Large intestine (tissue), 3 donors: Measurements from ENCODE around the gene ANKS1B. TPM values are rescaled to one million over a fixed set of nuclear protein-coding genes. Genes with fewer than 3 reads are reported as not detected.

Source experiments
- DNase-seq, 2 donors: peaks; one replicate each; pipeline versions ENCODE4 v3.0.0 to v3.0.0-alpha.2; 2013
- H3K27ac ChIP-seq: one replicate; pipeline ENCODE4 v1.5.1; 2013; ENCODE audit warnings: low read length
- H3K27me3 ChIP-seq: 2 replicates; pipeline ENCODE4 v1.6.1; 2013; ENCODE audit warnings: low read length; ENCODE audit not compliant: control insufficient read depth, insufficient read depth
- H3K36me3 ChIP-seq: 2 replicates; pipeline ENCODE4 v1.6.1; 2013; ENCODE audit warnings: low read length; ENCODE audit not compliant: control insufficient read depth, insufficient read depth
- H3K4me1 ChIP-seq: one replicate; pipeline ENCODE4 v1.6.1; 2013; ENCODE audit warnings: low read length; ENCODE audit not compliant: control insufficient read depth, insufficient read depth
- H3K4me3 ChIP-seq: one replicate; pipeline ENCODE4 v1.5.1; 2013; ENCODE audit warnings: low read length
- H3K9me3 ChIP-seq: one replicate; pipeline ENCODE4 v1.6.1; 2013; ENCODE audit warnings: mild to moderate bottlenecking, low read depth, low read length, moderate library complexity; ENCODE audit not compliant: control insufficient read depth
- WGBS: methylation state at CpG from one replicate; pipeline ENCODE4 v1.1.5; 2013; ENCODE audit warnings: low lambda C conversion rate; ENCODE audit not compliant: insufficient coverage; 5-methylcytosine and 5-hydroxymethylcytosine counted together
- polyA plus RNA-seq: library from polyadenylated mRNA; unstranded; fragments of 120-200 nt; gene quantifications from one replicate; pipeline ENCODE4 v1.2.1, GENCODE V29; 2013

The ANKS1B gene
- polyA plus RNA-seq, 1 donor: 2.4 TPM

DNA sequence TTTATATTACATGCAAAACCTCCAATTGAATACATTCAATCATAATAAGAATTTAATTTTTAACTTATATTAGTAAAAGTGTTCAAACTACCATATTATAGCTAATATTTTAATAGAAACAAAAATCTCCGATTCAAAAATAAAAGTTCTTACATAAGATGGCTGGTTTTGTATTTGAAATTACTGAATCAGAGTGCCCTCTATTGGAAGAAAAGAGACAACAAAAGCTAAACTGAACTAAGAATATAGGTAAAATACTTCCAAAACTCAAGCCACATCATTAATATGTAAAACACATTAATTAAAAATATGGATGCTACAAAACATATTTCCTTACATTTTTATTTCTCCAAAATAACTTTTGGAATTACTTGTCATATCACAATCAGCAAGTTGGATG, 216.9 kb downstream of the ANKS1B start:
- no peaks in the 10 kb centered on the region for H3K36me3 ChIP-seq
- H3K27me3 ChIP-seq: no peaks in the 10 kb centered on the region
- no peak for DNase-seq
- H3K4me1 ChIP-seq: no peaks in the 10 kb centered on the region
- no peak overlapping the region for H3K27ac ChIP-seq
- WGBS: 59% methylated on average over 1 of the region's 1 CpG
- no peak overlapping the region for H3K4me3 ChIP-seq
- no peaks in the 10 kb centered on the region for H3K9me3 ChIP-seq

DNA sequence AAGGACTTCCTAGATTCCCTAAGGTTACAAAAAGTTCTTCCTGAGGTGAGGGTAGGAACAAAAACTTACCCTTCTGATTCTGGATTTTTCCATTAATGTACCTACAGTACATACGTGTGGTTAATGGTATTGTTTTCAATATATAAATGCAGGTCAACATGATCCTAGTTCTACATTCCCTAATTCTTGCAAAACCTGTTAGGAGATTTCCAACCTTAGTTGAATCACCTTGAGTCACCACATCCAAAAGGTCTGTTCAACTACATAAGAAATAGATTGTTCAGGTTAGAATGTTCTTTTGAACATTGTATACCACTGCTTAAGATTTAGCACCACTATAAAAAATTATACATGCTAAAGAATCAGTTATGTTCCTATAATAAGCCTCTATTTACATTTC, 218.3 kb downstream of the ANKS1B start:
- no peaks in the 10 kb centered on the region for H3K4me1 ChIP-seq

DNA sequence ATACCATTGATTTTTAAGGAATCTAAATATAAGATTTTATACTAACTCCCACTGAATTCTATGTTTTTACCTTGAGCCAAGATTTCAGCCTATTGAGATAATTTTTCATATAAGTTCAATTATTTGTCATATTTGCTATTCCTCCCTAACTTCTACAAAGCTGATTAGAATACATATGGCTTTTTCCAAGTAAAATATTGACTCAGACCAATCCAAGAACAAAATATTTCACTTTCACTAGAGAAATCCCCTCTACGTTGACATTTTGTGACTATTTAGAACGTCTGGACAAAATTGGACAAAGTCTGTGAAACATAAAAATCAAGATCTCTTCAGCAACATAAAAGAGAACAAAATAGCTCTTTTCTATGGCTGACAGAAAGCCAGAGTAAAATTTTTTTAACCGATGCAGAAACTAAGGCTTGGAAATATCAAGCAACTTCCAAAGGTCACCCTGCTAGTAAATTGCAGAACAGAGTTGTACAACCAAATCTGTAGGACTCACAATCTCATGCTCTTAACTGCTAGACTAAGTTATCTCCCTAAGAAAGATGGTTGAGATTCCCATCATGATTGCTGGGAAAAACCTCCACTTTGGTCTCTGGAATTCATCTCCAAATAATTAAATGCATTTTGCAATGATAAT, 219.1 kb downstream of the ANKS1B start:
- no peaks in the 10 kb centered on the region for H3K4me1 ChIP-seq
- H3K36me3 ChIP-seq: no peaks in the 10 kb centered on the region
- 49% methylated on average over 2 of the region's 3 CpGs for whole genome bisulfite sequencing

More for the DNA sequence above, 218.3 kb downstream of the ANKS1B start:
- Histone ChIP-seq H3K36me3 (no peaks in the 10 kb centered on the region), H3K27me3 (no peaks in the 10 kb centered on the region), H3K9me3 (no peaks in the 10 kb centered on the region), H3K27ac (no peak overlapping the region), H3K4me3 (no peak overlapping the region)
- no CpG with 5 or more reads among the region's 1 CpG for WGBS
- DNase-seq: no peak

DNA sequence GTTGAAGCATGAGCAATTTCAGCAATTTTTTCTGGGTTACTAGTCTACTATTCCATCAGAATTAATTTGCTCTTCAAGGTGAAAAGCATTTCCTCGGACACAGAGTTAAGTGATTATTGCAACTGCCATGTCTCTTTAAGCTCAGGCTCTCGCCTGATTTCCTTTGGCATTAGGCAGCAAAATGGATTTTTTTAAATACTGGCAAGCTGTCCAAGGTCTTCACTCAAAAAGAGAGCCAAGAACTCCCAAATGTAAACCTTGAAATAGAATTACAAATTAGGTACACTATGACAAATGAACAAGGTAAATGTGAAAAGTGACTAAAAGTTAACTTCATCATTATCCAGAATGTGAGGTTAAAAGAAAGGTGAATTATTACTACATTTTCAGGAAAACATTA, 225.3 kb downstream of the ANKS1B start:
- no peak overlapping the region for H3K27ac ChIP-seq
- no CpG with 5 or more reads among the region's 2 CpGs for WGBS
- no peaks in the 10 kb centered on the region for H3K36me3 ChIP-seq
- no peak overlapping the region for H3K4me3 ChIP-seq
- no peak for DNase-seq
- H3K9me3 ChIP-seq: no peaks in the 10 kb centered on the region
- H3K27me3 ChIP-seq: no peaks in the 10 kb centered on the region
- no peaks in the 10 kb centered on the region for H3K4me1 ChIP-seq

More for the DNA sequence above, 219.1 kb downstream of the ANKS1B start:
- H3K27ac ChIP-seq: no peak overlapping the region
- DNase-seq: no peak
- H3K27me3 ChIP-seq: no peaks in the 10 kb centered on the region
- H3K4me3 ChIP-seq: no peak overlapping the region
- H3K9me3 ChIP-seq: no peaks in the 10 kb centered on the region

DNA sequence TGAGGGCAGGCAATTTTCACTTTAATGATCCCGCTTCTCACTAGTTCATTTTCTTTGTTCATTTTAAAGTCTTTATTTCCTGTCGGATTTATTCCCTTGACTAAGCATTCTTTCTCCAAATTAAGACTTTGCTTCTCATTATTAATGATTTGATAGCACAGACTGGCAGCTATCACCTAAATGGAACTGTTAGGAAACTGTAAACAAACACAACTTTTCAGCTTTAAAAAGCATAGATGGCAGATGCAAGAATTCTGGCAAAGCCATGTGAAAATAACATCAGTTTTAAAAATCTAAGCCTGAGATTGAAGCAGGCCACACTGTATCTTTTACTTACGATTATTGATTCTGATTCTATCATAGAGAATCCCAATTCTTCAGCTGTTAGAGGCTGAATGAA, 225.7 kb downstream of the ANKS1B start:
- WGBS: 91% methylated on average over 3 of the region's 3 CpGs
- no peaks in the 10 kb centered on the region for H3K4me1 ChIP-seq
- no peaks in the 10 kb centered on the region for H3K27me3 ChIP-seq
- no peak overlapping the region for H3K4me3 ChIP-seq
- no peaks in the 10 kb centered on the region for H3K36me3 ChIP-seq
- H3K9me3 ChIP-seq: no peaks in the 10 kb centered on the region
- no peak overlapping the region for H3K27ac ChIP-seq
- no peak for DNase-seq

DNA sequence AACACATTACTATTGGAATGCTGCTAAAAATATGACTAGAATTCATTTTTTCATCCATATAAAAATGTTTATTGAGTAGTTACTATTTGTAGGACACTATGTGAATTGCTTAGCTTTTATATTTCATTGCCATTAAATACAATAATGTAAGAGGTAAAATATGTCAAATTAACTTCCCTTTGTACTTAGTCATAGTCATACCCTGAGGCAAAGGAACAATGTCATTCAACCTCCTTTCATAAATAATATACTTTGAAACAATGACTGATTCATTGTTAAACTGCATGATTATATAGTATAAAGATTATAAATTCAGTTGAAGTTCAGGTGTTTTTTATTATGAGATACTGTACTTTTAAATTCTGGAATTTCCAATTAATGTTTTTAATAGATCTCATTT, 232.0 kb downstream of the ANKS1B start:
- Histone ChIP-seq H3K9me3 (no peaks in the 10 kb centered on the region), H3K36me3 (no peaks in the 10 kb centered on the region), H3K4me1 (no peaks in the 10 kb centered on the region), H3K4me3 (no peak overlapping the region), H3K27me3 (no peaks in the 10 kb centered on the region), H3K27ac (no peak overlapping the region)
- DNase-seq: no peak

DNA sequence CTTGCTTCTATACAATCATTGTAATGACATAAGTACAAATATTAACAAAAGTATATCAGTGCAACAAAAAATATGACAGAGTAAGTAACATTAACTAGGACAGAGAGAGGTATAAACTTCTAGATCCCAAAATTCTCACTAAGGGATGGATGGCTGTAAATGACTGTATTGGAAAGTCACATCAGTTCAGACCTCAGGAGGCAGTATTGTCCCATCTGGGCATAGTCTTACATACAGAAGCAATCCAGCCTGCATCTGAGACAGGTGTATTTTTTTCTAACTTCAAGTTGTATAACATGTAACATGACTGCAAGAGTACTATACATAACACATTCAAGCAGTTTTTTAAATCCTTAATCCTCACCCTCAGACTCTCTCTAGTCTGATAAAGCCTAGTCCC, 238.2 kb downstream of the ANKS1B start:
- Histone ChIP-seq H3K36me3 (no peaks in the 10 kb centered on the region), H3K27ac (no peak overlapping the region)
- no peak for DNase-seq

DNA sequence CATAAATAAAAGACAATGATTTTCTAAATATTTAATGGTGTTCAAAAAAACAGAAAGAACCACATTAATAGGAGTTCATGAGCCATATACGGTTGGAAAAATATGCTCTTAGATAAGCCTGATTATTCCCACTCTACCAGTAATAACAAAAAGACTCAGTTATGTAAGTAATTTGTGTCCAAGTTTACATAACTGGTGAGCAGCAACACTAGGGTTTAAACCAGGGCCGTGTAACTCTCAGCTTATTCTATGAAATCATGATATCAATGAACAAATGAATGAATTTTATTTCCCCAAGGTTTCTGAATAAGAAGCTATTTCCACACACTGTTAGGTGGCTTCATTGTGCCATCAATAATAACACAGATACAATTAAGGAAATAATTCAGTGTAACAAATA, 238.8 kb downstream of the ANKS1B start:
- Histone ChIP-seq H3K4me3 (no peak overlapping the region), H3K27ac (no peak overlapping the region), H3K4me1 (no peaks in the 10 kb centered on the region), H3K36me3 (no peaks in the 10 kb centered on the region), H3K9me3 (no peaks in the 10 kb centered on the region), H3K27me3 (no peaks in the 10 kb centered on the region)
- no peak for DNase-seq
- WGBS: 61% methylated on average over 2 of the region's 2 CpGs

More for the DNA sequence above, 238.2 kb downstream of the ANKS1B start:
- no peaks in the 10 kb centered on the region for H3K9me3 ChIP-seq
- H3K4me1 ChIP-seq: no peaks in the 10 kb centered on the region
- no peaks in the 10 kb centered on the region for H3K27me3 ChIP-seq
- H3K4me3 ChIP-seq: no peak overlapping the region

DNA sequence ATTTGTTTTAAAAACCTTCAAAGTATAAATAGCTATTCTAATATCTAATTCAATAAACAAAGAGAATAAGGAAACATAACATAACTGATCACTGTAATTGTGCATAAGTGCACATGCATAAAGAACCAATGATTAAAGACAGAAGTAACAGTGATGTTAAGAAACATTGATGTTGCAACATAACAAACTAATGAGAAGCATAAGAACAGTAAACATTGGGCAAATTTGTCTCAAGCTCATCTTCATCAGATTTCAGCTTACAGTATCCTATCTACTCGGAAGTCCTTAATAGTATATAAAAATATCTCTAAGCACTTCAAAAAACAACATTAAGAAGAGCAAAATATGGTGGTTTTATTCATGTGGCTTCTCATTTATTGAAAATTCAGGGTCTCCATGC, 239.6 kb downstream of the ANKS1B start:
- H3K4me1 ChIP-seq: no peaks in the 10 kb centered on the region
- no peak overlapping the region for H3K27ac ChIP-seq
- no peaks in the 10 kb centered on the region for H3K27me3 ChIP-seq
- H3K9me3 ChIP-seq: no peaks in the 10 kb centered on the region
- DNase-seq: no peak
- no CpG with 5 or more reads among the region's 1 CpG for WGBS
- H3K4me3 ChIP-seq: no peak overlapping the region
- H3K36me3 ChIP-seq: no peaks in the 10 kb centered on the region

DNA sequence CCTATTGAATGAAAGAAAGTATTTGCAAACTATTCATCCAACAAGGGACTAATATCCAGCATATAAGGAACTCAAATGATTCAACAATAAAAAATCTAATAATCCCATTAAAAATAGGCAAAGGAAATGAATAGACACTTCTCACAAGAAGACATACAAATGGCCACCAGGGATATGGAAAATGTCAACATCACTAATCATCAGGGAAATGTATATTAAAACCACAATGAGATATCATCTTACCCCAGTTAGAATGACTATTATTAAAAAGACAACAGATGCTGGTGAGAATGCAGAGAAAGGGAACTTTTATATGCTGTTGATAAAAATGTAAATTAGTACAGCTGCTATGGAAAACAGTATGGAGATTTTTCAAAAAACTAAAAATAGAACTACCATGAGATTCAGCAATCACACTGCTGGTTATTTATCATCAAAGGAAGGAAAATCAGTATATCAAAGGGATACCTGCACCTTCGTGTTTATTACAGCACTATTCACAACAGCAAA, 247.9 kb downstream of the ANKS1B start:
- WGBS: no CpG with 5 or more reads among the region's 1 CpG
- no peaks in the 10 kb centered on the region for H3K4me1 ChIP-seq

DNA sequence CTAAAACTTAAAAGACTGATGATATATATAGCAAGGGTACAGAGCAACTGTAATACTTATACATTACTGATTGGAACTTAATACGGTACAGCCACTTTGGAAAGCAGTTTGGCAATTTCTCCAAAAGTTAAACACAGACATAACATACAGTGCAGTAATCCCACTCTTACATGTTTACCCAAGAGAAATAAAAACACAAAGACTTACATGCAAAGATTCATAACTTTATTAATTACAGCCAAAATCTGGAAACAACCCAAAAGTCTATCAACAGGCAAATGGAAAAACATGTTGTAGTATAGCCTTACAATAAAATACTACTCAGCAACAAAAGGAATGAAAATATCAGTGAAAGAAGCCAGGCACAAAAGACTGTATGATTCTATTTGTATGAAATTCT, 252.6 kb downstream of the ANKS1B start:
- H3K4me1 ChIP-seq: no peaks in the 10 kb centered on the region
- H3K4me3 ChIP-seq: no peak overlapping the region
- WGBS: 80% methylated on average over 1 of the region's 1 CpG
- DNase-seq: no peak
- no peak overlapping the region for H3K27ac ChIP-seq
- H3K9me3 ChIP-seq: no peaks in the 10 kb centered on the region
- no peaks in the 10 kb centered on the region for H3K36me3 ChIP-seq
- no peaks in the 10 kb centered on the region for H3K27me3 ChIP-seq

More for the DNA sequence above, 247.9 kb downstream of the ANKS1B start:
- H3K9me3 ChIP-seq: no peaks in the 10 kb centered on the region
- H3K27ac ChIP-seq: no peak overlapping the region
- no peak for DNase-seq
- no peaks in the 10 kb centered on the region for H3K27me3 ChIP-seq
- no peaks in the 10 kb centered on the region for H3K36me3 ChIP-seq
- H3K4me3 ChIP-seq: no peak overlapping the region
